ENCODE measurements around the gene PDIA6.

PDIA6 gene

GRCh38 chr2:10733980-10734379, 78.6 kb downstream of the PDIA6 start:
- H4K20me1 ChIP-seq (ENCODE audit: insufficient read depth, low read length) = no peaks in the 10 kb centered on the region
- no peak overlapping the region for H2AFZ ChIP-seq (ENCODE audit: low read length)
- no peak overlapping the region for H3K27ac ChIP-seq (ENCODE audit: low read depth, low read length, poor library complexity, severe bottlenecking)
- no peak for TF ChIP-seq EZH2 (IDR thresholded peaks at IDR 0.05; ENCODE audit: borderline replicate concordance, low read length)
- no peak for TF ChIP-seq CTCF (IDR thresholded peaks at IDR 0.05; ENCODE audit: low read length)
- no peaks in the 10 kb centered on the region for H3K9me3 ChIP-seq (ENCODE audit: low read length)
- no peak overlapping the region for H3K4me2 ChIP-seq (ENCODE audit: low read length)
- H3K27me3 ChIP-seq (ENCODE audit: insufficient read depth, low read length) = no peaks in the 10 kb centered on the region
- H3K79me2 ChIP-seq (ENCODE audit: insufficient read depth, low read length) = no peaks in the 10 kb centered on the region
- H3K36me3 ChIP-seq (ENCODE audit: insufficient read depth, low read length) = no peaks in the 10 kb centered on the region
- H3K9me2 ChIP-seq (ENCODE audit: low read depth, low read length) = no peaks in the 10 kb centered on the region
- H3K4me1 ChIP-seq (ENCODE audit: insufficient read depth, low read length, severe bottlenecking) = no peaks in the 10 kb centered on the region
- no peaks in the 10 kb centered on the region for H3F3A ChIP-seq (ENCODE audit: insufficient read depth, low read length)
- H3K9ac ChIP-seq (ENCODE audit: low read length) = no peak overlapping the region
- no peak overlapping the region for H3K4me3 ChIP-seq (ENCODE audit: low read depth, low read length, poor library complexity, severe bottlenecking)

- H3K79me2 ChIP-seq (ENCODE audit: insufficient read depth, low read length) = no peaks in the 10 kb centered on the region
- no peak overlapping the region for H3K4me3 ChIP-seq (ENCODE audit: low read depth, low read length, poor library complexity, severe bottlenecking)
- no peaks in the 10 kb centered on the region for H3K4me1 ChIP-seq (ENCODE audit: insufficient read depth, low read length, severe bottlenecking)
- no peaks in the 10 kb centered on the region for H4K20me1 ChIP-seq (ENCODE audit: insufficient read depth, low read length)
- H3K27ac ChIP-seq (ENCODE audit: low read depth, low read length, poor library complexity, severe bottlenecking) = no peak overlapping the region
- H3K9ac ChIP-seq (ENCODE audit: low read length) = no peak overlapping the region
- H2AFZ ChIP-seq (ENCODE audit: low read length) = no peak overlapping the region
- no peaks in the 10 kb centered on the region for H3K9me3 ChIP-seq (ENCODE audit: low read length)
- H3K4me2 ChIP-seq (ENCODE audit: low read length) = no peak overlapping the region
- TF ChIP-seq EZH2 (IDR thresholded peaks at IDR 0.05; ENCODE audit: borderline replicate concordance, low read length) = no peak
- TF ChIP-seq CTCF (IDR thresholded peaks at IDR 0.05; ENCODE audit: low read length) = no peak
- no peaks in the 10 kb centered on the region for H3K36me3 ChIP-seq (ENCODE audit: insufficient read depth, low read length)
- H3K9me2 ChIP-seq (ENCODE audit: low read depth, low read length) = no peaks in the 10 kb centered on the region
- no peaks in the 10 kb centered on the region for H3F3A ChIP-seq (ENCODE audit: insufficient read depth, low read length)
- no peaks in the 10 kb centered on the region for H3K27me3 ChIP-seq (ENCODE audit: insufficient read depth, low read length)
Measured at GRCh38 chr2:10733566-10733925, 79.0 kb downstream of the PDIA6 start.
